ENCODE results near the gene SLCO2A1.

The SLCO2A1 gene

DNA sequence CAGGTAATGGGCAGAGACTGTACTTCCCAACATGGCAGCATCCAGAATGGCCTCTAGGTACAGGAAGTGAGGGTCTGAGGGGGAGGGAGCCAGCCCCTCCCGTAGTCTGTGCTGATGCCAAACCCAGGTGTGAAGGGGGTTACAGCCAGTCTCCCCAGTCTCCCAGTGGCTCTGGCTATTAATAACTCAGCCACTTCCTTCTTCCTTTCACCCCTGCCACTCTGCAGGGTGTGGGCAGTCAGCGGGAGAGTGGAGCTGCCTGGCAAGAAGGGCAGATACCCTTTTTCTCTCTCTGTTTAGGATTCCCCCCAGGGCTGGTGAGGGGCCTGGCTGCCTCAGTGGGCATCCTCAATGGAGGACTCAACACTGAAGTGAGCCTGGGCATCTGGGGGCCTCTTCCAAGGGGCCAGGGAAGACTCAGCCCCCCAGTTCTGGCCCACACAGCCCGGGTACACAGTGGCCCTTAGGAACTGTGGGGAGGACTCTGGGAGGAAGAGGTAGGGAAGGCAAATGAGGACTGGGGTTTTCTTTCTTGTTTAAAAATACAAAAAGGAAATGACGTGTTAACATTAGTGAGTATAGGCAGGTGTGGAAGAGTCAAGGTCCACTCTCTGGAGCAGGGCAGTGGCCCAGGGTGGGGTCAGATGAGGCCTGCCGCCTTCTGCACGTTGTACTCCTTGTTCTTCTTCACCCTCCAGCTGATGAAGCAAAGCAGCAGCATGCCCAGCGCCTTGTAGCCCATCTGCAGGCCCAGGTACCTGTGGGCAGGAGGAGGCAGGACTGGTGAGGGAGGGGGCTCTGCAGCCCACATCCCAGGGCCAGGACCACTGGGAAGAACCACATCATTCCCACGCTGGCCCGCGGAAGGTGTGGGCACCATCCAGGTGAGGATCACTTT is 95.4 kb downstream of the SLCO2A1 start:
- ChIA-PET POLR2A (no interaction called here), CTCF (interaction anchor here (0.6 kb wide), 1 partner anchor 424 kb away, joined by 5 read pairs; no protein-coding TSS in a partner anchor)
- TF ChIP-seq ZNF837 (tag by site-specific recombination; IDR thresholded peaks at IDR 0.05), result no peak
- no peak for TF ChIP-seq GFI1B (tag by site-specific recombination; IDR thresholded peaks at IDR 0.05)
- TF ChIP-seq, protein P1, sequence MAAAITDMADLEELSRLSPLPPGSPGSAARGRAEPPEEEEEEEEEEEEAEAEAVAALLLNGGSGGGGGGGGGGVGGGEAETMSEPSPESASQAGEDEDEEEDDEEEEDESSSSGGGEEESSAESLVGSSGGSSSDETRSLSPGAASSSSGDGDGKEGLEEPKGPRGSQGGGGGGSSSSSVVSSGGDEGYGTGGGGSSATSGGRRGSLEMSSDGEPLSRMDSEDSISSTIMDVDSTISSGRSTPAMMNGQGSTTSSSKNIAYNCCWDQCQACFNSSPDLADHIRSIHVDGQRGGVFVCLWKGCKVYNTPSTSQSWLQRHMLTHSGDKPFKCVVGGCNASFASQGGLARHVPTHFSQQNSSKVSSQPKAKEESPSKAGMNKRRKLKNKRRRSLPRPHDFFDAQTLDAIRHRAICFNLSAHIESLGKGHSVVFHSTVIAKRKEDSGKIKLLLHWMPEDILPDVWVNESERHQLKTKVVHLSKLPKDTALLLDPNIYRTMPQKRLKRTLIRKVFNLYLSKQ (tag by site-specific recombination; IDR thresholded peaks at IDR 0.05; ENCODE audit: borderline replicate concordance), result no peak
- no peak for TF ChIP-seq ZNF544 (tag by site-specific recombination; IDR thresholded peaks at IDR 0.05)
- Histone ChIP-seq H3K4me1 (ENCODE audit: control insufficient read depth, insufficient read depth, low read length) (no peaks in the 10 kb centered on the region), H3K9me3 (ENCODE audit: control insufficient read depth, insufficient read depth, low read depth, low read length) (no peaks in the 10 kb centered on the region), H3K4me3 (ENCODE audit: low read depth, low read length) (no peak overlapping the region), H3K27ac (ENCODE audit: extremely low read depth, low read depth, low read length) (no peak overlapping the region), H3K36me3 (ENCODE audit: control insufficient read depth in 2 of 2, insufficient read depth in 1 of 2, low read length in 2 of 2) (no peaks in the 10 kb centered on the region)

DNA sequence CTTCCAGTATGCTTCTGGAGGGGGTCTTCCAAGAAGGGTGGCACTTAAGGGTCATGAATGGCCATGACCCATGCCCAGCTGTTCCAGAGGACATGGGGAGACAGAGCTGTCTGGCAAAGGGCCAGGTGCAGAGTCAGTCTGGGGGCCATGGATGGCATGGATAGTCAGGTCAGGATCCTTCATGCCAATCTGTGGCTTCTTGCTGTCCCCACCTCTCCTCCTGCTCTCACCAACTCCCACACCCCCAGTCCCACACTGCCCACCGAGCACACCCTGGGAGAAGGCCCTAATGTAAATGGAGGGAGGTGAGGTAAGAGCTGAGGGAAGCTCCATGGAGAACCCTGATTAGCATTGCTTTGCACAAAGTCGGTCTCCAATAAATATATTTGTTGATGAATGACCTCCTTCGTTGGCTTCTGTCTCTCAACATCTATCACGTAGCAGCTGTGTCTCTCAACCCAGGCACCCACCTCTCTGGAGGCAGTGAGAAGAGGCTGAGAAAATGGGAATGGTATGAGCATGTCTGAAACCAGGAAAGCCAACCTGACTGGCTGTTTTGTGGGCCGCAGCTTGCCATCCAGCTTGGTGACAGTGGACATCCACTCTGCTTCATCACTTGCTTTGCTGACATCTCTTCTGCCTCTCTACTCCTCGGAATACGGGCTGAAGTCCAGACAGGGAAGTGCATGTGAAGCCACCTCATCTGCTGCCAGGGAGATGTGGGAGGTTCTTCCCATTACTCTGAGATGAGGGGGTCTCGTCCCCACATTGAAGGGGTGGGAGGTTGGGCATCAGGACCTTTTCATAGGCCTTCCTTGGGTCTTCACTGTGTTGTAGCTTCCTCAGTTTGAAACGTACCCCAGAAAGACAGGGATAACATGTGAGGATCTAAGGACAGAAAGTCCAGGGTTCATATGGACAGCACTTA is 96.4 kb downstream of the SLCO2A1 start:
- Histone ChIP-seq H3K9me3 (ENCODE audit: control insufficient read depth, insufficient read depth, low read depth, low read length) (no peaks in the 10 kb centered on the region), H3K4me1 (ENCODE audit: control insufficient read depth, insufficient read depth, low read length) (no peaks in the 10 kb centered on the region), H3K4me3 (ENCODE audit: low read depth, low read length) (no peak overlapping the region), H3K27ac (ENCODE audit: extremely low read depth, low read depth, low read length) (no peak overlapping the region), H3K36me3 (ENCODE audit: control insufficient read depth in 2 of 2, insufficient read depth in 1 of 2, low read length in 2 of 2) (no peaks in the 10 kb centered on the region)
- ChIA-PET POLR2A (no interaction called here), CTCF (interaction anchor here (0.6 to 6.3 kb wide), 5 partner anchors 99 to 279 kb away, joined by 3 to 45 read pairs (median 3); no protein-coding TSS in a partner anchor)
- TF ChIP-seq KLF10 (tag by site-specific recombination; IDR thresholded peaks at IDR 0.05) (no peak), GLIS1 (tag by site-specific recombination; IDR thresholded peaks at IDR 0.05) (no peak), KLF9 (tag by site-specific recombination; IDR thresholded peaks at IDR 0.05; ENCODE audit: low read depth) (no peak), ZNF791 (tag by site-specific recombination; IDR thresholded peaks at IDR 0.05) (no peak), ZNF830 (tag by site-specific recombination; IDR thresholded peaks at IDR 0.05; ENCODE audit: low read depth) (no peak), ZNF785 (tag by site-specific recombination; IDR thresholded peaks at IDR 0.05) (no peak), ZEB2 (tag by site-specific recombination; IDR thresholded peaks at IDR 0.05) (no peak), ZNF658 (tag by site-specific recombination; IDR thresholded peaks at IDR 0.05) (no peak), ZNF341 (tag by site-specific recombination; IDR thresholded peaks at IDR 0.05; ENCODE audit: low read depth) (no peak), ZSCAN23 (tag by site-specific recombination; IDR thresholded peaks at IDR 0.05) (no peak), ZNF707 (tag by site-specific recombination; IDR thresholded peaks at IDR 0.05) (no peak)
- TF ChIP-seq, protein P2, sequence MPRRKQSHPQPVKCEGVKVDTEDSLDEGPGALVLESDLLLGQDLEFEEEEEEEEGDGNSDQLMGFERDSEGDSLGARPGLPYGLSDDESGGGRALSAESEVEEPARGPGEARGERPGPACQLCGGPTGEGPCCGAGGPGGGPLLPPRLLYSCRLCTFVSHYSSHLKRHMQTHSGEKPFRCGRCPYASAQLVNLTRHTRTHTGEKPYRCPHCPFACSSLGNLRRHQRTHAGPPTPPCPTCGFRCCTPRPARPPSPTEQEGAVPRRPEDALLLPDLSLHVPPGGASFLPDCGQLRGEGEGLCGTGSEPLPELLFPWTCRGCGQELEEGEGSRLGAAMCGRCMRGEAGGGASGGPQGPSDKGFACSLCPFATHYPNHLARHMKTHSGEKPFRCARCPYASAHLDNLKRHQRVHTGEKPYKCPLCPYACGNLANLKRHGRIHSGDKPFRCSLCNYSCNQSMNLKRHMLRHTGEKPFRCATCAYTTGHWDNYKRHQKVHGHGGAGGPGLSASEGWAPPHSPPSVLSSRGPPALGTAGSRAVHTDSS (tag by site-specific recombination; IDR thresholded peaks at IDR 0.05), result no peak

DNA sequence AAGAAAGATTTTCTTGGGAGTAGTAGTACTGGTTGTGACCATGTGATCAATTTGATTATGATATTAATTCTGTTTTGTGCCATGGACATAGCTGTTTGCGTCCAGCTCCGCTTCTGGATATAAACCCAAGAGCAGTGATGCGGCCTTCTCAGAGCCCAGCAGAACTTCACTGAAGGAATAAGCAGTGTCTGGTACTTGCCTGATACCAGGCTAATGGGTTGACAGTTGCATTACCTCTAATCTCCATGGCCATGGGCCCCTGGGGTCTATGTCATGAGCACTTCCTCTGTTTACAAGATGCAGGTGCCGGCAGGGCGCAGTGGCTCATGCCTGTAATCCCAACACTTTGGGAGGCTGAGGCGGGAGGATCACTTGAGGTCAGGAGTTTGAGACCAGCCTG is 97.7 kb downstream of the SLCO2A1 start:
- no peaks in the 10 kb centered on the region for H3K4me1 ChIP-seq (ENCODE audit: control insufficient read depth, insufficient read depth, low read length)
- ChIA-PET CTCF (interaction anchor here (0.7 to 6.3 kb wide), 4 partner anchors 100 to 369 kb away, joined by 3 to 45 read pairs (median 23); no protein-coding TSS in a partner anchor), POLR2A (no interaction called here)
- no peaks in the 10 kb centered on the region for H3K36me3 ChIP-seq (ENCODE audit: control insufficient read depth in 2 of 2, insufficient read depth in 1 of 2, low read length in 2 of 2)
- H3K9me3 ChIP-seq (ENCODE audit: control insufficient read depth, insufficient read depth, low read depth, low read length), result no peaks in the 10 kb centered on the region
- no peak overlapping the region for H3K4me3 ChIP-seq (ENCODE audit: low read depth, low read length)
- no peak overlapping the region for H3K27ac ChIP-seq (ENCODE audit: extremely low read depth, low read depth, low read length)
- TF ChIP-seq, protein P3, sequence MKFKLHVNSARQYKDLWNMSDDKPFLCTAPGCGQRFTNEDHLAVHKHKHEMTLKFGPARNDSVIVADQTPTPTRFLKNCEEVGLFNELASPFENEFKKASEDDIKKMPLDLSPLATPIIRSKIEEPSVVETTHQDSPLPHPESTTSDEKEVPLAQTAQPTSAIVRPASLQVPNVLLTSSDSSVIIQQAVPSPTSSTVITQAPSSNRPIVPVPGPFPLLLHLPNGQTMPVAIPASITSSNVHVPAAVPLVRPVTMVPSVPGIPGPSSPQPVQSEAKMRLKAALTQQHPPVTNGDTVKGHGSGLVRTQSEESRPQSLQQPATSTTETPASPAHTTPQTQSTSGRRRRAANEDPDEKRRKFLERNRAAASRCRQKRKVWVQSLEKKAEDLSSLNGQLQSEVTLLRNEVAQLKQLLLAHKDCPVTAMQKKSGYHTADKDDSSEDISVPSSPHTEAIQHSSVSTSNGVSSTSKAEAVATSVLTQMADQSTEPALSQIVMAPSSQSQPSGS (tag by site-specific recombination; IDR thresholded peaks at IDR 0.05; ENCODE audit: low read depth), result no peak
- no peak for TF ChIP-seq ZNF16 (tag by site-specific recombination; IDR thresholded peaks at IDR 0.05; ENCODE audit: low read depth)
- no peak for TF ChIP-seq HOXA7 (CRISPR knock-in tag; IDR thresholded peaks at IDR 0.05; ENCODE audit: borderline replicate concordance)
- TF ChIP-seq ZNF211 (tag by site-specific recombination; IDR thresholded peaks at IDR 0.05; ENCODE audit: low read depth), result no peak
- TF ChIP-seq SP7 (tag by site-specific recombination; IDR thresholded peaks at IDR 0.05), result no peak
- no peak for TF ChIP-seq ZNF791 (tag by site-specific recombination; IDR thresholded peaks at IDR 0.05)
- TF ChIP-seq, protein P4, sequence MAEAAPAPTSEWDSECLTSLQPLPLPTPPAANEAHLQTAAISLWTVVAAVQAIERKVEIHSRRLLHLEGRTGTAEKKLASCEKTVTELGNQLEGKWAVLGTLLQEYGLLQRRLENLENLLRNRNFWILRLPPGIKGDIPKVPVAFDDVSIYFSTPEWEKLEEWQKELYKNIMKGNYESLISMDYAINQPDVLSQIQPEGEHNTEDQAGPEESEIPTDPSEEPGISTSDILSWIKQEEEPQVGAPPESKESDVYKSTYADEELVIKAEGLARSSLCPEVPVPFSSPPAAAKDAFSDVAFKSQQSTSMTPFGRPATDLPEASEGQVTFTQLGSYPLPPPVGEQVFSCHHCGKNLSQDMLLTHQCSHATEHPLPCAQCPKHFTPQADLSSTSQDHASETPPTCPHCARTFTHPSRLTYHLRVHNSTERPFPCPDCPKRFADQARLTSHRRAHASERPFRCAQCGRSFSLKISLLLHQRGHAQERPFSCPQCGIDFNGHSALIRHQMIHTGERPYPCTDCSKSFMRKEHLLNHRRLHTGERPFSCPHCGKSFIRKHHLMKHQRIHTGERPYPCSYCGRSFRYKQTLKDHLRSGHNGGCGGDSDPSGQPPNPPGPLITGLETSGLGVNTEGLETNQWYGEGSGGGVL (tag by site-specific recombination; IDR thresholded peaks at IDR 0.05), result no peak
